Activated CD4-positive, alpha-beta T cell treated with anti-CD3 and anti-CD28 coated beads, Interleukin-2, Interleukin-6, amounts not matched to agents 100 ng/mL and 50 ng/mL, durations not matched to agents 16 hours and 8 hours (primary cell): ENCODE data around the gene DNAJC6.
"Not testable (repeated sequence)": the region's sequence is repeated elsewhere in the genome, so short reads cannot be mapped to it uniquely, and the experiment has no call there.

Experiments
- DNase-seq: peaks from one replicate; pipeline ENCODE4 v3.0.0-alpha.2; 2020

The DNAJC6 gene

GRCh38 chr1:65360648-65361047 lies 51.3 kb downstream of the DNAJC6 start:
- no peak for DNase-seq

GRCh38 chr1:65362545-65362944 lies 53.2 kb downstream of the DNAJC6 start:
- DNase-seq, result no peak

- DNase-seq, result no peak
Observed at GRCh38 chr1:65363484-65363883, 54.1 kb downstream of the DNAJC6 start.

- no peak for DNase-seq
Observed at GRCh38 chr1:65368403-65368802, 59.1 kb downstream of the DNAJC6 start.

- DNase-seq, result no peak
Observed at GRCh38 chr1:65371544-65371943, 62.2 kb downstream of the DNAJC6 start.

- no peak for DNase-seq
Observed at GRCh38 chr1:65372557-65372956, 63.2 kb downstream of the DNAJC6 start.

GRCh38 chr1:65377496-65378246 lies 68.3 kb downstream of the DNAJC6 start:
- DNase-seq, result no peak

- DNase-seq, result no peak
Observed at GRCh38 chr1:65378247-65378946, 69.1 kb downstream of the DNAJC6 start.

GRCh38 chr1:65384426-65384825 lies 75.1 kb downstream of the DNAJC6 start:
- DNase-seq, result not testable (repeated sequence)

- no peak for DNase-seq
Observed at GRCh38 chr1:65386439-65386838, 77.1 kb downstream of the DNAJC6 start.

GRCh38 chr1:65387821-65388220 lies 78.5 kb downstream of the DNAJC6 start:
- DNase-seq, result no peak

GRCh38 chr1:65388908-65389695 lies 79.8 kb downstream of the DNAJC6 start:
- DNase-seq, result peak; percentile 55

GRCh38 chr1:65392497-65392896 lies 83.2 kb downstream of the DNAJC6 start:
- no peak for DNase-seq

- DNase-seq, result peak; percentile 88
Observed at GRCh38 chr1:65393347-65393746, 84.0 kb downstream of the DNAJC6 start.

- no peak for DNase-seq
Observed at GRCh38 chr1:65393928-65394327, 84.6 kb downstream of the DNAJC6 start.

GRCh38 chr1:65395887-65396612 lies 86.7 kb downstream of the DNAJC6 start:
- DNase-seq, result peak; percentile 83

GRCh38 chr1:65398083-65398482 lies 88.7 kb downstream of the DNAJC6 start:
- DNase-seq, result peak; percentile 58

GRCh38 chr1:65399003-65399402 lies 89.7 kb downstream of the DNAJC6 start:
- DNase-seq, result no peak

- no peak for DNase-seq
Observed at GRCh38 chr1:65401612-65402011, 92.3 kb downstream of the DNAJC6 start.

GRCh38 chr1:65404941-65405340 lies 95.6 kb downstream of the DNAJC6 start:
- DNase-seq, result no peak

- DNase-seq, result no peak
Observed at GRCh38 chr1:65407877-65408276, 98.5 kb downstream of the DNAJC6 start.

- no peak for DNase-seq
Observed at GRCh38 chr1:65409314-65409713, 100.0 kb downstream of the DNAJC6 start.

GRCh38 chr1:65409816-65410326 lies 100.5 kb downstream of the DNAJC6 start:
- no peak for DNase-seq
